ENCODE data around the gene GAS7. TPM values are rescaled to one million over a fixed set of nuclear protein-coding genes. Genes with fewer than 3 reads are reported as not detected.

Gene GAS7
- total RNA-seq, 1 experiment from 2014 or later, result 4.1 TPM

- H3K4me2 ChIP-seq (ENCODE audit: low read length), result no peak overlapping the region
- H3K36me3 ChIP-seq (ENCODE audit: control insufficient read depth in 1 of 2, insufficient read depth in 2 of 2, low read length in 2 of 2), result no peaks in the 10 kb centered on the region
- no peak overlapping the region for H3K4me3 ChIP-seq (replicated peaks in 1 of 2; ENCODE audit: low read depth in 1 of 2, low read length in 2 of 2)
- DNase-seq (ENCODE audit: low read depth, low spot score), result no peak
- ChIA-PET POLR2A (no interaction called here), RAD21 (ENCODE audit: low non-redundant PET in 1 of 2, low total read pairs in 2 of 2, uncharacterized antibody in 2 of 2, unreplicated experiment in 2 of 2) (no interaction called here), CTCF (no interaction called here)
- TF ChIP-seq, protein P1, sequence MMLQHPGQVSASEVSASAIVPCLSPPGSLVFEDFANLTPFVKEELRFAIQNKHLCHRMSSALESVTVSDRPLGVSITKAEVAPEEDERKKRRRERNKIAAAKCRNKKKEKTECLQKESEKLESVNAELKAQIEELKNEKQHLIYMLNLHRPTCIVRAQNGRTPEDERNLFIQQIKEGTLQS (IDR thresholded peaks at IDR 0.05), result no peak
- TF ChIP-seq ZNF274 (IDR thresholded peaks at IDR 0.05; ENCODE audit: low read depth, low read length) (no peak), TCF7L2 (IDR thresholded peaks at IDR 0.05; ENCODE audit: borderline replicate concordance, extremely low read depth, insufficient read depth, insufficient read length) (no peak), YY1 (IDR thresholded peaks at IDR 0.05; ENCODE audit: extremely low read depth, insufficient replicate concordance, low read depth, low read length) (no peak), RAD21 (IDR thresholded peaks at IDR 0.05; ENCODE audit: low read depth) (no peak), ZFX (IDR thresholded peaks at IDR 0.05) (no peak), ZBTB33 (IDR thresholded peaks at IDR 0.05; ENCODE audit: extremely low read depth, insufficient replicate concordance, low read length) (no peak), POLR2A (IDR thresholded peaks at IDR 0.05; ENCODE audit: borderline replicate concordance, extremely low read depth, insufficient read depth, insufficient read length) (no peak), EZH2phosphoT487 (IDR thresholded peaks at IDR 0.05; ENCODE audit: borderline replicate concordance) (no peak), ELF1 (IDR thresholded peaks at IDR 0.05; ENCODE audit: borderline replicate concordance, low read depth) (no peak), REST (IDR thresholded peaks at IDR 0.05; ENCODE audit: low read depth) (no peak)
- peaks cover 0 to 10% of the 10 kb centered on the region in 2 experiments; a peak in 2 of 4 replicates for H3K4me1 ChIP-seq (ENCODE audit: control insufficient read depth in 1 of 2, insufficient read depth in 2 of 2, low read length in 2 of 2)
- intact Hi-C loops (cut with micrococcal nuclease), result no loop called here
- H4K20me1 ChIP-seq (ENCODE audit: insufficient read depth), result no peaks in the 10 kb centered on the region
- H3K9ac ChIP-seq (ENCODE audit: low read length), result no peak overlapping the region
- no peaks in the 10 kb centered on the region for H3K9me2 ChIP-seq (ENCODE audit: insufficient read depth)
- no peaks in the 10 kb centered on the region for H3K27me3 ChIP-seq (ENCODE audit: insufficient read depth, low read length)
- H3K9me3 ChIP-seq (ENCODE audit: control insufficient read depth in 1 of 2, insufficient read depth in 1 of 2, low read depth in 1 of 2, low read length in 2 of 2), result no peaks in the 10 kb centered on the region
- no peak for ATAC-seq
- no peaks in the 10 kb centered on the region for H3K79me2 ChIP-seq (ENCODE audit: insufficient read depth, low read length)
- H2AFZ ChIP-seq (ENCODE audit: low read depth, low read length, poor library complexity, severe bottlenecking), result no peak overlapping the region
- BruUV-seq (replicated peaks), result no TSS peak
- no peak overlapping the region for H3K27ac ChIP-seq (ENCODE audit: low read depth, low read length)
Measured at GRCh38 chr17:10105513-10106001, 92.8 kb downstream of the GAS7 start.

Measured in HCT116 (cell line).